Measurements from ENCODE around the gene TRAPPC10.
"Not testable (repeated sequence)": the region's sequence is repeated elsewhere in the genome, so short reads cannot be mapped to it uniquely, and the experiment has no call there.

The TRAPPC10 gene

GRCh38 chr21:44142470-44142869 lies 130.4 kb downstream of the TRAPPC10 start:
- DNase-seq (ENCODE audit: low read depth, low spot score), result not testable (repeated sequence)

- not testable (repeated sequence) for DNase-seq (ENCODE audit: low read depth, low spot score)
These were observed 131.3 kb downstream of the TRAPPC10 start for GRCh38 chr21:44143380-44143779.

GRCh38 chr21:44143996-44144395 lies 131.9 kb downstream of the TRAPPC10 start:
- not testable (repeated sequence) for DNase-seq (ENCODE audit: low read depth, low spot score)

- DNase-seq (ENCODE audit: low read depth, low spot score), result not testable (repeated sequence)
These were observed 132.9 kb downstream of the TRAPPC10 start for GRCh38 chr21:44144784-44145602.

- DNase-seq (ENCODE audit: low read depth, low spot score), result not testable (repeated sequence)
These were observed 133.5 kb downstream of the TRAPPC10 start for GRCh38 chr21:44145616-44146015.

- not testable (repeated sequence) for DNase-seq (ENCODE audit: low read depth, low spot score)
These were observed 135.0 kb downstream of the TRAPPC10 start for GRCh38 chr21:44147108-44147507.

GRCh38 chr21:44150255-44150654 lies 138.1 kb downstream of the TRAPPC10 start:
- DNase-seq (ENCODE audit: low read depth, low spot score), result not testable (repeated sequence)

GRCh38 chr21:44153214-44153888 lies 141.2 kb downstream of the TRAPPC10 start:
- not testable (repeated sequence) for DNase-seq (ENCODE audit: low read depth, low spot score)

- not testable (repeated sequence) for DNase-seq (ENCODE audit: low read depth, low spot score)
These were observed 141.8 kb downstream of the TRAPPC10 start for GRCh38 chr21:44153889-44154228.

GRCh38 chr21:44154816-44155230 lies 142.7 kb downstream of the TRAPPC10 start:
- not testable (repeated sequence) for DNase-seq (ENCODE audit: low read depth, low spot score)

- DNase-seq (ENCODE audit: low read depth, low spot score), result not testable (repeated sequence)
These were observed 143.3 kb downstream of the TRAPPC10 start for GRCh38 chr21:44155231-44155993.

- DNase-seq (ENCODE audit: low read depth, low spot score), result not testable (repeated sequence)
These were observed 143.9 kb downstream of the TRAPPC10 start for GRCh38 chr21:44155994-44156380.
